Erythroblast (primary cell): ENCODE data around the gene SLC6A7.

ENCODE experiments used
- GATA1 ChIP-seq: IDR thresholded peaks from 2 replicates; pipeline ENCODE4 v1.6.1; 2011; ENCODE audit warnings: low read depth, mild to moderate bottlenecking, control low read depth, low read length, moderate library complexity
- POLR2A ChIP-seq: IDR thresholded peaks from 2 replicates; pipeline ENCODE4 v1.6.1; 2011; ENCODE audit warnings: mild to moderate bottlenecking, low read length

GRCh38 chr5:150161242-150162141 is 28.4 kb upstream of the SLC6A7 start:
- TF ChIP-seq POLR2A (no peak), GATA1 (no peak)
